Endodermal cell (in vitro differentiated cells): Measurements from ENCODE around the gene PCDHGB2. TPM values are rescaled to one million over a fixed set of nuclear protein-coding genes. Genes with fewer than 3 reads are reported as not detected.

Source experiments
- DNase-seq: peaks from one replicate; pipeline ENCODE4 v3.0.0-alpha.2; 2017
- H3K27ac ChIP-seq: 2 replicates; pipeline ENCODE4 v1.5.1; 2013; ENCODE audit warnings: mild to moderate bottlenecking, low read depth, low read length, moderate library complexity
- H3K27me3 ChIP-seq: 2 replicates; pipeline ENCODE4 v1.6.1; 2013; ENCODE audit warnings: mild to moderate bottlenecking, low read length, moderate library complexity; ENCODE audit not compliant: insufficient read depth, control insufficient read depth, poor library complexity, severe bottlenecking
- H3K36me3 ChIP-seq: 2 replicates; pipeline ENCODE4 v1.7.0; 2013; ENCODE audit warnings: mild to moderate bottlenecking, low read length, moderate library complexity; ENCODE audit not compliant: control insufficient read depth, insufficient read depth
- H3K4me1 ChIP-seq: one replicate; pipeline ENCODE4 v1.7.0; 2013; ENCODE audit warnings: low read length; ENCODE audit not compliant: control insufficient read depth, insufficient read depth
- H3K4me3 ChIP-seq: 2 replicates; pipeline ENCODE4 v1.5.1; 2013; ENCODE audit warnings: mild to moderate bottlenecking, low read length, moderate library complexity
- H3K9ac ChIP-seq: 2 replicates; pipeline ENCODE4 v1.6.1; 2013; ENCODE audit warnings: mild to moderate bottlenecking, low read length, moderate library complexity; ENCODE audit not compliant: poor library complexity, severe bottlenecking; ENCODE audit errors: extremely low read depth
- H3K9me3 ChIP-seq: 2 replicates; pipeline ENCODE4 v1.6.1; 2013; ENCODE audit warnings: mild to moderate bottlenecking, low read length, moderate library complexity; ENCODE audit not compliant: control insufficient read depth
- H3K27ac Mint-ChIP-seq: 2 replicates; pipeline ENCODE4 v1.8.0; 2020; ENCODE audit warnings: mixed read lengths
- H3K27me3 Mint-ChIP-seq: 2 replicates; pipeline ENCODE4 v1.8.0; 2021; ENCODE audit warnings: mild to moderate bottlenecking, mixed read lengths; ENCODE audit not compliant: insufficient read depth
- H3K36me3 Mint-ChIP-seq: 2 replicates; pipeline ENCODE4 v1.8.0; 2020; ENCODE audit warnings: low read depth, mixed read lengths
- H3K4me1 Mint-ChIP-seq: 2 replicates; pipeline ENCODE4 v1.8.0; 2020; ENCODE audit warnings: mixed read lengths
- H3K4me3 Mint-ChIP-seq: 2 replicates; pipeline ENCODE4 v1.8.0; 2020; ENCODE audit warnings: mild to moderate bottlenecking, moderate library complexity, mixed read lengths
- H3K9me3 Mint-ChIP-seq: 2 replicates; pipeline ENCODE4 v1.8.0; 2020; ENCODE audit warnings: mild to moderate bottlenecking, mixed read lengths
- CTCF ChIP-seq: fragments of 200-600 bp; sonication (generic); conservative IDR thresholded peaks from 2 replicates; pipeline ENCODE4 v1.5.0; 2021; ENCODE audit warnings: antibody characterized with exemption, mild to moderate bottlenecking
- WGBS, 2 experiments: methylation state at CpG; one replicate each; pipeline versions ENCODE4 v1.1.5 to v1.1.7; 2013; ENCODE audit warnings: missing lambda C conversion rate in 2 of 2, mixed read lengths in 1 of 2; ENCODE audit not compliant: insufficient coverage in 1 of 2, insufficient read length in 1 of 2; 5-methylcytosine and 5-hydroxymethylcytosine counted together
- total RNA-seq, 2 donors: library from RNA; stranded (reverse); fragmentation: NEBNext Ultra II Directional in 1 of 2; extraction: Animal tissue kit (Norgen Biotek cat#: 25700) in 1 of 2; gene quantifications; 2 replicates in 1 of 2; 3 replicates in 1 of 2; pipeline ENCODE4 v1.2.1, GENCODE V29; 2021

PCDHGB2 gene
- total RNA-seq, 2 donors from 2014 or later = 1.6 to 5.2 TPM

GRCh38 chr5:141351591-141351990, 8.2 kb upstream of the PCDHGB2 start:
- no peak for DNase-seq
- H3K4me3 ChIP-seq = no peak overlapping the region
- peaks cover 59% of the 10 kb centered on the region for H3K9me3 Mint-ChIP-seq
- no peak overlapping the region for H3K27ac ChIP-seq
- no peak overlapping the region for H3K27ac Mint-ChIP-seq
- WGBS, 2 experiments = 95 to 98% methylated on average over 21 to 28 of the region's 36 CpGs
- H3K4me3 Mint-ChIP-seq = no peak overlapping the region
- H3K27me3 ChIP-seq = no peaks in the 10 kb centered on the region
- no peaks in the 10 kb centered on the region for H3K36me3 ChIP-seq
- peaks cover 60% of the 10 kb centered on the region for H3K36me3 Mint-ChIP-seq
- H3K9me3 ChIP-seq = peaks cover 79% of the 10 kb centered on the region
- no peaks in the 10 kb centered on the region for H3K4me1 ChIP-seq
- no peak for TF ChIP-seq CTCF
- no peaks in the 10 kb centered on the region for H3K4me1 Mint-ChIP-seq
- H3K27me3 Mint-ChIP-seq = peaks cover 1% of the 10 kb centered on the region
- H3K9ac ChIP-seq = no peak overlapping the region

- Mint-ChIP-seq H3K4me1 (no peaks in the 10 kb centered on the region), H3K4me3 (no peak within 1 kb of the TSS), H3K9me3 (peaks cover 68% of the 10 kb centered on the region), H3K27me3 (peaks cover 1% of the 10 kb centered on the region), H3K36me3 (peaks cover 57% of the 10 kb centered on the region), H3K27ac (no peak within 1 kb of the TSS)
- H3K4me1 ChIP-seq = no peaks in the 10 kb centered on the region
- H3K9me3 ChIP-seq = peaks cover 66% of the 10 kb centered on the region
- no peak within 1 kb of the TSS for H3K27ac ChIP-seq
- H3K9ac ChIP-seq = no peak within 1 kb of the TSS
- no peaks in the 10 kb centered on the region for H3K27me3 ChIP-seq
- WGBS, 2 experiments = 94 to 96% methylated on average over 28 to 29 of the region's 29 CpGs
- H3K4me3 ChIP-seq = no peak within 1 kb of the TSS
- no peaks in the 10 kb centered on the region for H3K36me3 ChIP-seq
- peak; percentile 68 for TF ChIP-seq CTCF
- DNase-seq = no peak
Measured at GRCh38 chr5:141354900-141355469, 4.8 kb upstream of the PCDHGB2 start, which contains the start of gene PCDHGA4. TSS of gene PCDHGA4 (plus strand) at chr5:141355021. CDS start at chr5:141355108, 87 bp downstream.

- Mint-ChIP-seq H3K9me3 (peaks cover 68% of the 10 kb centered on the region), H3K27ac (no peak overlapping the region), H3K36me3 (peaks cover 57% of the 10 kb centered on the region), H3K4me1 (no peaks in the 10 kb centered on the region), H3K27me3 (no peaks in the 10 kb centered on the region), H3K4me3 (no peak overlapping the region)
- 92 to 95% methylated on average over 24 of the region's 24 CpGs for WGBS, 2 experiments
- H3K27me3 ChIP-seq = no peaks in the 10 kb centered on the region
- no peaks in the 10 kb centered on the region for H3K4me1 ChIP-seq
- peaks cover 66% of the 10 kb centered on the region for H3K9me3 ChIP-seq
- no peak for DNase-seq
- TF ChIP-seq CTCF = no peak
- no peak overlapping the region for H3K4me3 ChIP-seq
- H3K27ac ChIP-seq = no peak overlapping the region
- no peaks in the 10 kb centered on the region for H3K36me3 ChIP-seq
- no peak overlapping the region for H3K9ac ChIP-seq
Measured at GRCh38 chr5:141355641-141356040, 4.2 kb upstream of the PCDHGB2 start.
